IMR-90 (cell line): ENCODE data around the gene COQ8A. TPM values are rescaled to one million over a fixed set of nuclear protein-coding genes. Genes with fewer than 3 reads are reported as not detected.
A peak's percentile ranks its signal among the peaks of the same experiment; 100 is the strongest.

Experiments used
- ATAC-seq: fragments of 200-7000 bp; cut with Tn5 transposase; 2 replicates; pipeline ENCODE4 v1.9.1; 2020; ENCODE audit warnings: low read depth, mild to moderate bottlenecking, moderate library complexity
- Bru-seq: library from RNA; stranded (reverse); fragments of 400-500 nt; gene quantifications from one replicate; lab custom pipeline; 2021; lab: Mats Ljungman, UMichigan
- BruChase-seq, 2 experiments: library from RNA; stranded (reverse); fragments of 400-500 nt; gene quantifications; one replicate each; lab custom pipeline; 2021; lab: Mats Ljungman, UMichigan
- BruUV-seq: library from RNA; stranded (reverse); fragments of 400-500 nt; replicated peaks from 2 replicates; lab custom pipeline; 2021; lab: Mats Ljungman, UMichigan
- CTCF ChIA-PET: fragments of 300-600 bp; formaldehyde crosslinking; extraction: SDS; loops from one replicate; lab custom pipeline; 2021; ENCODE audit warnings: antibody characterized with exemption; lab: Yijun Ruan, JAX
- POLR2A ChIA-PET: fragments of 300-600 bp; sonication (Branson Sonifier 250); formaldehyde crosslinking; loops from one replicate; lab custom pipeline; 2022; ENCODE audit warnings: antibody characterized with exemption; ENCODE audit not compliant: unreplicated experiment; lab: Charles Lee
- DNase-seq: peaks from one replicate; pipeline ENCODE4 v3.0.0; 2013
- H2AFZ ChIP-seq: replicated peaks from 2 replicates; pipeline ENCODE3; 2013; ENCODE audit warnings: low read length, mild to moderate bottlenecking; ENCODE audit not compliant: poor library complexity
- H2AK5ac ChIP-seq: 2 replicates; pipeline ENCODE4 v1.6.1; 2013; ENCODE audit warnings: low read depth, low read length, inconsistent platforms
- H2AK9ac ChIP-seq: replicated peaks from 2 replicates; pipeline ENCODE3; 2013; ENCODE audit warnings: mild to moderate bottlenecking, low read depth, low read length, moderate library complexity; ENCODE audit not compliant: poor library complexity
- H2BK120ac ChIP-seq: 2 replicates; pipeline ENCODE4 v1.6.1; 2013; ENCODE audit warnings: low read depth, low read length, inconsistent platforms
- H2BK15ac ChIP-seq: 3 replicates; pipeline ENCODE4 v1.6.1; 2013; ENCODE audit warnings: low read depth, low read length, inconsistent platforms
- H2BK20ac ChIP-seq: 2 replicates; pipeline ENCODE4 v1.6.1; 2013; ENCODE audit warnings: low read depth, mild to moderate bottlenecking, inconsistent platforms, low read length, moderate library complexity
- H2BK5ac ChIP-seq: 2 replicates; pipeline ENCODE4 v1.6.1; 2013; ENCODE audit warnings: mild to moderate bottlenecking, low read depth, low read length, inconsistent platforms; ENCODE audit not compliant: poor library complexity, severe bottlenecking
- H3K14ac ChIP-seq: replicated peaks from 2 replicates; pipeline ENCODE4 v1.6.1; 2013; ENCODE audit warnings: low read depth, low read length, inconsistent platforms
- H3K18ac ChIP-seq: 2 replicates; pipeline ENCODE4 v1.6.1; 2013; ENCODE audit warnings: low read depth, low read length, control low read depth
- H3K23ac ChIP-seq: 2 replicates; pipeline ENCODE4 v1.6.1; 2013; ENCODE audit warnings: low read depth, low read length, inconsistent platforms
- H3K27ac ChIP-seq: 2 replicates; pipeline ENCODE4 v1.5.1; 2013; ENCODE audit warnings: mild to moderate bottlenecking, control low read depth, low read length; ENCODE audit not compliant: insufficient read depth
- H3K27me3 ChIP-seq: 2 replicates; pipeline ENCODE4 v1.6.1; 2013; ENCODE audit warnings: low read length; ENCODE audit not compliant: control insufficient read depth, insufficient read depth
- H3K36me3 ChIP-seq: 2 replicates; pipeline ENCODE4 v1.6.1; 2013; ENCODE audit warnings: low read length, mixed read lengths; ENCODE audit not compliant: control insufficient read depth, insufficient read depth
- H3K4ac ChIP-seq: 2 replicates; pipeline ENCODE4 v1.6.1; 2013; ENCODE audit warnings: low read depth, low read length, inconsistent platforms
- H3K4me1 ChIP-seq: 2 replicates; pipeline ENCODE4 v1.6.1; 2013; ENCODE audit warnings: low read length, mixed read lengths; ENCODE audit not compliant: control insufficient read depth, insufficient read depth
- H3K4me2 ChIP-seq: 2 replicates; pipeline ENCODE4 v1.6.1; 2013; ENCODE audit warnings: low read depth, mild to moderate bottlenecking, control low read depth, low read length, moderate library complexity
- H3K4me3 ChIP-seq: 2 replicates; pipeline ENCODE4 v1.5.1; 2013; ENCODE audit warnings: low read depth, mild to moderate bottlenecking, control low read depth, low read length, moderate library complexity; ENCODE audit not compliant: insufficient read depth
- H3K56ac ChIP-seq: 2 replicates; pipeline ENCODE4 v1.6.1; 2013; ENCODE audit warnings: low read length, inconsistent platforms; ENCODE audit not compliant: insufficient read depth; ENCODE audit errors: extremely low read depth
- H3K79me1 ChIP-seq, 2 experiments: 2 replicates each; pipeline ENCODE4 v1.6.1; 2013; ENCODE audit warnings: low read length in 2 of 2, inconsistent platforms in 1 of 2, low read depth in 1 of 2
- H3K9ac ChIP-seq: 2 replicates; pipeline ENCODE4 v1.6.1; 2013; ENCODE audit warnings: low read depth, low read length, control low read depth
- H3K9me1 ChIP-seq: 2 replicates; pipeline ENCODE4 v1.6.1; 2013; ENCODE audit warnings: low read length, inconsistent platforms; ENCODE audit not compliant: insufficient read depth
- H3K9me3 ChIP-seq: 2 replicates; pipeline ENCODE4 v1.6.1; 2013; ENCODE audit warnings: low read length; ENCODE audit not compliant: control insufficient read depth, insufficient read depth
- H4K20me1 ChIP-seq: 2 replicates; pipeline ENCODE4 v1.6.1; 2013; ENCODE audit warnings: low read length, inconsistent platforms; ENCODE audit not compliant: insufficient read depth
- H4K5ac ChIP-seq: 2 replicates; pipeline ENCODE4 v1.6.1; 2013; ENCODE audit warnings: mild to moderate bottlenecking, low read depth, low read length, control low read depth
- H4K8ac ChIP-seq, 2 experiments: 2 replicates each; pipeline ENCODE4 v1.6.1; 2013; ENCODE audit warnings: low read depth in 2 of 2, low read length in 2 of 2, control low read depth in 1 of 2, inconsistent platforms in 1 of 2
- H4K91ac ChIP-seq: 2 replicates; pipeline ENCODE4 v1.6.1; 2013; ENCODE audit warnings: low read depth, low read length, inconsistent platforms; ENCODE audit not compliant: insufficient read depth
- BHLHE40 ChIP-seq: fragments of 150-350 bp; IDR thresholded peaks from 2 replicates; pipeline ENCODE4 v1.6.1; 2016; ENCODE audit warnings: mild to moderate bottlenecking, low read depth, low read length
- CEBPB ChIP-seq: IDR thresholded peaks from 2 replicates; pipeline ENCODE4 v1.6.1; 2012; ENCODE audit warnings: low read depth, low read length, improper control_type of control experiment
- CHD1 ChIP-seq: IDR thresholded peaks from 2 replicates; pipeline ENCODE4 v1.6.1; 2012; ENCODE audit warnings: low read depth, low read length, improper control_type of control experiment
- MAFK ChIP-seq: IDR thresholded peaks from 2 replicates; pipeline ENCODE4 v1.6.1; 2012; ENCODE audit warnings: low read depth, low read length, improper control_type of control experiment
- MAZ ChIP-seq: IDR thresholded peaks from 2 replicates; pipeline ENCODE4 v1.6.1; 2012; ENCODE audit warnings: low read depth, mild to moderate bottlenecking, low read length, improper control_type of control experiment, moderate library complexity, borderline replicate concordance
- NFE2L2 ChIP-seq: fragments of 150-350 bp; IDR thresholded peaks from 2 replicates; pipeline ENCODE4 v1.6.1; 2016; ENCODE audit warnings: low read depth, mild to moderate bottlenecking, low read length
- POLR2A ChIP-seq: IDR thresholded peaks from 2 replicates; pipeline ENCODE4 v1.6.1; 2012; ENCODE audit warnings: mild to moderate bottlenecking, low read depth, low read length
- RAD21 ChIP-seq: IDR thresholded peaks from 2 replicates; pipeline ENCODE4 v1.6.1; 2012; ENCODE audit warnings: low read length, improper control_type of control experiment
- RCOR1 ChIP-seq: IDR thresholded peaks from 2 replicates; pipeline ENCODE4 v1.6.1; 2012; ENCODE audit warnings: mild to moderate bottlenecking, low read length, improper control_type of control experiment; ENCODE audit not compliant: insufficient replicate concordance
- RFX5 ChIP-seq: IDR thresholded peaks from 2 replicates; pipeline ENCODE4 v1.8.0; 2012; ENCODE audit warnings: low read depth, mild to moderate bottlenecking, low read length, moderate library complexity
- WGBS, 2 experiments: methylation state at CpG; one replicate each; pipeline versions ENCODE4 v1.1.5 to v1.1.7; 2013; ENCODE audit warnings: missing lambda C conversion rate in 2 of 2; ENCODE audit not compliant: insufficient read length in 1 of 2; ENCODE audit errors: extremely low coverage in 2 of 2; 5-methylcytosine and 5-hydroxymethylcytosine counted together
- dilution Hi-C: fragments of 300-500 bp; cut with HindIII; formaldehyde crosslinking; loops from one replicate; pipeline ENCODE4 v1.14.3; 2018; ENCODE audit warnings: low sequenced_read_pairs; ENCODE audit not compliant: unreplicated experiment
- in situ Hi-C: fragments of 300-500 bp; cut with MboI; formaldehyde crosslinking; loops from 3 replicates; pipeline ENCODE4 v1.14.3; 2019; ENCODE audit warnings: low sequenced_read_pairs, inconsistent platforms, mixed read lengths
- intact Hi-C: fragments of 100-400 bp; cut with micrococcal nuclease; formaldehyde crosslinking; loops from 2 replicates; pipeline ENCODE4 v1.10.0; 2022
- long read RNA-seq: library from polyadenylated mRNA; unstranded; transcript quantifications from one replicate; pipeline ENCODE4 v2.0.0, GENCODE V29; 2021; ENCODE audit not compliant: unreplicated experiment
- polyA plus RNA-seq, 3 experiments: library from polyadenylated mRNA; depleted of rRNA; stranded (reverse); fragments of >200 nt; gene quantifications; 2 replicates each; pipeline ENCODE4 v1.2.3, GENCODE V29; 2012; ENCODE audit warnings: low replicate concordance in 1 of 3
- total RNA-seq: library from RNA; depleted of rRNA; stranded (reverse); fragments of >200 nt; gene quantifications from 2 replicates; pipeline ENCODE4 v1.2.3, GENCODE V29; 2012; rRNA removed
- TF ChIP-seq, protein P1 (sequence below): conservative IDR thresholded peaks from 2 replicates; pipeline ENCODE4 v1.5.1; 2012; ENCODE audit warnings: mild to moderate bottlenecking, low read depth, low read length, improper control_type of control experiment
- TF ChIP-seq, protein P2 (sequence below): fragments of 150-350 bp; IDR thresholded peaks from 2 replicates; pipeline ENCODE4 v1.6.1; 2016; ENCODE audit warnings: low read depth, mild to moderate bottlenecking, low read length, moderate library complexity, borderline replicate concordance

The COQ8A gene
- total RNA-seq, result 3.3 and 3.8 TPM in 2 replicates
- polyA plus RNA-seq (2012; rRNA removed), result 5.8 and 6.1 TPM in 2 replicates
- 4.5 and 6.1 TPM in 2 replicates for polyA plus RNA-seq (2012; cell fraction: cytosol; rRNA removed)
- 13.1 and 19.4 TPM in 2 replicates for polyA plus RNA-seq (2012; cell fraction: nucleus; rRNA removed; ENCODE audit: low replicate concordance)
- Bru-seq, nascent RNA, result percentile 45 among the genes with signal in this experiment
- percentile 46 among the genes with signal in this experiment for BruChase-seq, experiment 1, labeled RNA remaining after a 6-hour chase
- percentile 58 among the genes with signal in this experiment for BruChase-seq, experiment 2, labeled RNA remaining after a 2-hour chase
- long read RNA-seq, transcript COQ8A-201 (15 exons, 2,872 nt), result major isoform, 8 of 11 reads
- long read RNA-seq, partial matches to known transcripts, result 1 of 11 reads
- long read RNA-seq, other reads (novel, unspliced or antisense), result 2 of 11 reads

DNA sequence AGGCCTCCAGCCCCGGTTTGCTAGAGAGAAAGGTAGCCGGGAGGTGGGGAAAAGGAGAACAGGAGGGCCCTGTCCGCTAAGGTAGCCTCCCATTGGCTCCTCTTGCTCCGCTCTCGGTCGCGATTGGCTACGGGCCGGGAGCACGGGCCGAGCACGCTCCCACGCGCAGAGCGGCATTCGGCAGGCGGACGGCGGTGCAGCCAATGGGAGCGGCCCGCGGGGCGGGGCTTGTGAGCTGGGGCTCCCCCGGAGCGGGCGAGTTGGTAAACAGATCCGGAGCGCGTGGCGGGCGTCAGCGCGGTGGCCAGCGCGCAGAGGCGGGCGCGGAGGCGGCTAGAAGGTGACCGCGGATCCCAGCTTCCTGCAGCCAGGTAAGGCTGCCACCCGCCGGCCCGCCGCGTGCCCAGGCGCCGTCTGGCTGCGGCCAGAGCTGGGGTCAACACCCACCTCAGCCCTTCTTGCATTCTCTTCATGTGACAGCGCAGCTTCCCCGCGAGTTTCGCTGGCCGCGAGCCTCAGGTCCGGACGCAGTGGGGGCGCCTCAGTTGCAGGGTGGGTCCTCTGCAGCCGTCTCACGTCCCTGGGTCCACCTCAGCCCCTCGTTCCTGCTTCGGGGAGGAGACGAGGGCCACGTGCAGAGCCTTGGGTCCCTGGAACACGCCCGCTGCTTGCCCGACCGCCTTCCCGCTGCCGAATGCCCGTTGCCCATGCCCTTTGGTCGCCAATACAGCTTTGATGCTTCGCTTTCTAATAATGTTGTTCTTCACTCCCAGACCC is at the start of gene COQ8A:
Gene COQ8A, plus strand, starts transcription at position 266 of the 777 bp plus-strand sequence. CDS start 21,092 bp downstream, outside the sequence.
- Histone ChIP-seq H4K91ac (peak within 1 kb of the TSS; percentile 76), H2BK5ac (peak within 1 kb of the TSS; percentile 84), H3K4me2 (peak within 1 kb of the TSS; percentile 86), H3K9ac (peak within 1 kb of the TSS; percentile 74), H3K56ac (peak within 1 kb of the TSS; percentile 77), H3K14ac (peak within 1 kb of the TSS; percentile 73), H3K18ac (peak within 1 kb of the TSS; percentile 62), H2AK5ac (0 out of 2 replicates have a peak within 1 kb of the TSS, but pooled peaks have one; percentile 24), H2BK15ac (peak within 1 kb of the TSS; percentile 37; the same call in 1 of the 3 replicates), H3K4me1 (peaks cover 3% of the 10 kb centered on the region), H3K9me1 (peaks cover 8% of the 10 kb centered on the region; the same call in 1 of the 2 replicates), H3K79me1 (no peaks in the 10 kb centered on the region; a peak in 1 of 4 replicates), H3K36me3 (no peaks in the 10 kb centered on the region), H2BK120ac (peak within 1 kb of the TSS; percentile 65), H3K23ac (peak within 1 kb of the TSS; percentile 94), H4K5ac (peak within 1 kb of the TSS; percentile 81), H2AK9ac (peak within 1 kb of the TSS; percentile 96), H3K4me3 (peak within 1 kb of the TSS; percentile 57), H3K27me3 (no peaks in the 10 kb centered on the region), H3K27ac (peak within 1 kb of the TSS; percentile 85), H3K4ac (peak within 1 kb of the TSS; percentile 98), H3K9me3 (no peaks in the 10 kb centered on the region), H2BK20ac (no peak within 1 kb of the TSS), H2AFZ (peak within 1 kb of the TSS; percentile 100), H4K20me1 (no peaks in the 10 kb centered on the region), H4K8ac (peak within 1 kb of the TSS; percentile 91 to 92)
- BruUV-seq, result no TSS peak
- WGBS, 2 experiments, result 1% methylated on average over 34 of the region's 73 CpGs; no CpG with 5 or more reads in 1 of the 2 experiments
- POLR2A ChIA-PET, result no interaction called here
- intact Hi-C loops, result no loop called here
- ATAC-seq (peak; percentile 97), DNase-seq (peak; percentile 99)
- CTCF ChIA-PET, result interaction anchor here (0.6 kb wide), 1 partner anchor 93 kb away, joined by 3 read pairs; no protein-coding TSS in a partner anchor
- dilution Hi-C loops, result no loop called here
- in situ Hi-C loops, result no loop called here
- no peak for TF ChIP-seq POLR2A
- TF ChIP-seq RAD21, result no peak
- TF ChIP-seq CEBPB, result no peak
- TF ChIP-seq, protein P1, sequence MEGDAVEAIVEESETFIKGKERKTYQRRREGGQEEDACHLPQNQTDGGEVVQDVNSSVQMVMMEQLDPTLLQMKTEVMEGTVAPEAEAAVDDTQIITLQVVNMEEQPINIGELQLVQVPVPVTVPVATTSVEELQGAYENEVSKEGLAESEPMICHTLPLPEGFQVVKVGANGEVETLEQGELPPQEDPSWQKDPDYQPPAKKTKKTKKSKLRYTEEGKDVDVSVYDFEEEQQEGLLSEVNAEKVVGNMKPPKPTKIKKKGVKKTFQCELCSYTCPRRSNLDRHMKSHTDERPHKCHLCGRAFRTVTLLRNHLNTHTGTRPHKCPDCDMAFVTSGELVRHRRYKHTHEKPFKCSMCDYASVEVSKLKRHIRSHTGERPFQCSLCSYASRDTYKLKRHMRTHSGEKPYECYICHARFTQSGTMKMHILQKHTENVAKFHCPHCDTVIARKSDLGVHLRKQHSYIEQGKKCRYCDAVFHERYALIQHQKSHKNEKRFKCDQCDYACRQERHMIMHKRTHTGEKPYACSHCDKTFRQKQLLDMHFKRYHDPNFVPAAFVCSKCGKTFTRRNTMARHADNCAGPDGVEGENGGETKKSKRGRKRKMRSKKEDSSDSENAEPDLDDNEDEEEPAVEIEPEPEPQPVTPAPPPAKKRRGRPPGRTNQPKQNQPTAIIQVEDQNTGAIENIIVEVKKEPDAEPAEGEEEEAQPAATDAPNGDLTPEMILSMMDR, result no peak
- TF ChIP-seq RFX5, result no peak
- TF ChIP-seq RCOR1, result peak; percentile 10
- no peak for TF ChIP-seq CHD1
- TF ChIP-seq, protein P2, sequence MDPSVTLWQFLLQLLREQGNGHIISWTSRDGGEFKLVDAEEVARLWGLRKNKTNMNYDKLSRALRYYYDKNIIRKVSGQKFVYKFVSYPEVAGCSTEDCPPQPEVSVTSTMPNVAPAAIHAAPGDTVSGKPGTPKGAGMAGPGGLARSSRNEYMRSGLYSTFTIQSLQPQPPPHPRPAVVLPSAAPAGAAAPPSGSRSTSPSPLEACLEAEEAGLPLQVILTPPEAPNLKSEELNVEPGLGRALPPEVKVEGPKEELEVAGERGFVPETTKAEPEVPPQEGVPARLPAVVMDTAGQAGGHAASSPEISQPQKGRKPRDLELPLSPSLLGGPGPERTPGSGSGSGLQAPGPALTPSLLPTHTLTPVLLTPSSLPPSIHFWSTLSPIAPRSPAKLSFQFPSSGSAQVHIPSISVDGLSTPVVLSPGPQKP, result no peak
- no peak for TF ChIP-seq NFE2L2
- TF ChIP-seq BHLHE40, result peak; percentile 99
- TF ChIP-seq MAFK, result no peak
- TF ChIP-seq MAZ, result peak; percentile 85; the same call in 1 of the 2 replicates
